ENCODE results near the gene EGFR. TPM values are rescaled to one million over a fixed set of nuclear protein-coding genes. Genes with fewer than 3 reads are reported as not detected.

EGFR gene
- total RNA-seq, 1 experiment from 2014 or later, result 448 TPM

- no peak for TF ChIP-seq CTCF (IDR thresholded peaks at IDR 0.05; ENCODE audit: unreplicated experiment)
- no peak overlapping the region for H3K27ac Mint-ChIP-seq (ENCODE audit: low read depth, unreplicated experiment)
- peaks cover 16% of the 10 kb centered on the region for H3K4me1 Mint-ChIP-seq (ENCODE audit: insufficient read depth, unreplicated experiment)
- no peak overlapping the region for H3K4me3 Mint-ChIP-seq (ENCODE audit: unreplicated experiment)
- intact Hi-C loops (cut with micrococcal nuclease), result no loop called here
- no peak for DNase-seq (ENCODE audit: unreplicated experiment)
- no TSS peak for BruUV-seq (replicated peaks)
- no peaks in the 10 kb centered on the region for H3K36me3 Mint-ChIP-seq (ENCODE audit: insufficient read depth, unreplicated experiment)
- H3K27me3 Mint-ChIP-seq (ENCODE audit: insufficient read depth, unreplicated experiment), result no peaks in the 10 kb centered on the region
- peaks cover 6% of the 10 kb centered on the region for H3K9me3 Mint-ChIP-seq (ENCODE audit: unreplicated experiment)
- POLR2A ChIA-PET, result no interaction called here
- CTCF ChIA-PET, result no interaction called here
Observed at GRCh38 chr7:54986716-54987115, 32.1 kb upstream of the EGFR start.

GRCh38 chr7:54987772-54988171 lies 31.0 kb upstream of the EGFR start:
- CTCF ChIA-PET, result no interaction called here
- H3K36me3 Mint-ChIP-seq (ENCODE audit: insufficient read depth, unreplicated experiment), result no peaks in the 10 kb centered on the region
- intact Hi-C loops (cut with micrococcal nuclease), result no loop called here
- POLR2A ChIA-PET, result interaction anchor here (1.4 to 1.7 kb wide), 2 partner anchors 10 to 33 kb away, joined by 6 to 12 read pairs; no protein-coding TSS in a partner anchor
- BruUV-seq (replicated peaks), result no TSS peak
- H3K9me3 Mint-ChIP-seq (ENCODE audit: unreplicated experiment), result no peaks in the 10 kb centered on the region
- H3K27ac Mint-ChIP-seq (ENCODE audit: low read depth, unreplicated experiment), result no peak overlapping the region
- H3K4me3 Mint-ChIP-seq (ENCODE audit: unreplicated experiment), result no peak overlapping the region
- H3K27me3 Mint-ChIP-seq (ENCODE audit: insufficient read depth, unreplicated experiment), result no peaks in the 10 kb centered on the region
- no peak for DNase-seq (ENCODE audit: unreplicated experiment)
- no peak for TF ChIP-seq CTCF (IDR thresholded peaks at IDR 0.05; ENCODE audit: unreplicated experiment)
- peaks cover 16% of the 10 kb centered on the region for H3K4me1 Mint-ChIP-seq (ENCODE audit: insufficient read depth, unreplicated experiment)

GRCh38 chr7:54988516-54988915 lies 30.3 kb upstream of the EGFR start:
- intact Hi-C loops (cut with micrococcal nuclease), result no loop called here

More at GRCh38 chr7:54988516-54988915, 30.3 kb upstream of the EGFR start:
- ChIA-PET CTCF (interaction anchor here (0.6 to 1.0 kb wide), 2 partner anchors 24 to 111 kb away, joined by 3 to 5 read pairs; no protein-coding TSS in a partner anchor), POLR2A (interaction anchor here (1.4 to 1.7 kb wide), 3 partner anchors 9 to 32 kb away, joined by 4 to 12 read pairs (median 6); no protein-coding TSS in a partner anchor)
- DNase-seq (ENCODE audit: unreplicated experiment), result no peak
- BruUV-seq (replicated peaks), result no TSS peak
- H3K4me1 Mint-ChIP-seq (ENCODE audit: insufficient read depth, unreplicated experiment), result peaks cover 16% of the 10 kb centered on the region
- no peaks in the 10 kb centered on the region for H3K36me3 Mint-ChIP-seq (ENCODE audit: insufficient read depth, unreplicated experiment)
- H3K4me3 Mint-ChIP-seq (ENCODE audit: unreplicated experiment), result no peak overlapping the region
- no peaks in the 10 kb centered on the region for H3K9me3 Mint-ChIP-seq (ENCODE audit: unreplicated experiment)
- H3K27me3 Mint-ChIP-seq (ENCODE audit: insufficient read depth, unreplicated experiment), result no peaks in the 10 kb centered on the region
- no peak for TF ChIP-seq CTCF (IDR thresholded peaks at IDR 0.05; ENCODE audit: unreplicated experiment)
- no peak overlapping the region for H3K27ac Mint-ChIP-seq (ENCODE audit: low read depth, unreplicated experiment)
